HCEC 1CT (cell line): Measurements from ENCODE around the gene TRIM63.
"Not testable (repeated sequence)": the region's sequence is repeated elsewhere in the genome, so short reads cannot be mapped to it uniquely, and the experiment has no call there.

Experiments used
- DNase-seq: peaks from one replicate; pipeline ENCODE4 v3.0.0-alpha.2; 2017

Gene TRIM63

GRCh38 chr1:26067432-26067911, at the start of gene TRIM63:
TRIM63 (minus strand) TSS chr1:26067630; CDS start chr1:26067494, 136 bp downstream.
- no peak for DNase-seq

GRCh38 chr1:26114165-26114927, 46.9 kb upstream of the TRIM63 start:
- no peak for DNase-seq

DNA sequence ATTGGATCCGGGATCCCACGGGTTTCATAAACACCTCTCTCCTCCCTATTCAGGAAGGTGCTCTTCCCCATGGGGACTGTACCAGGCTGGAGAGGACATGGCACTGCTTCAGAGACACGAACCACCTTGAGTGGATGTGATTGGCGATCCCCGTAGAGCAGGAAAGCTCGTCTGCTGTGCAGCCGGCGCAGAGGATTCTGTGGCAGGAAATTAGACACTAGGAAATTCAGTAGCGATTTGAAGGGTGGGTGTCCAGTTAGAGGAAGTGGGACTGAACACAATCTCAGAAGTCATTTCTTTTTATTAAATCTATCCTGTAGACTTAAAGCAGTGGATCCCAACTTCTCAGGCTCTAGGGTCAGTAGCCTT, 45.0 kb upstream of the TRIM63 start:
- no peak for DNase-seq

- DNase-seq = peak; percentile 96
These were observed 44.3 kb upstream of the TRIM63 start, which contains the start of gene PDIK1L for GRCh38 chr1:26111530-26112406. PDIK1L (plus strand) TSS chr1:26111824; CDS start chr1:26114309, 2,485 bp downstream.

DNA sequence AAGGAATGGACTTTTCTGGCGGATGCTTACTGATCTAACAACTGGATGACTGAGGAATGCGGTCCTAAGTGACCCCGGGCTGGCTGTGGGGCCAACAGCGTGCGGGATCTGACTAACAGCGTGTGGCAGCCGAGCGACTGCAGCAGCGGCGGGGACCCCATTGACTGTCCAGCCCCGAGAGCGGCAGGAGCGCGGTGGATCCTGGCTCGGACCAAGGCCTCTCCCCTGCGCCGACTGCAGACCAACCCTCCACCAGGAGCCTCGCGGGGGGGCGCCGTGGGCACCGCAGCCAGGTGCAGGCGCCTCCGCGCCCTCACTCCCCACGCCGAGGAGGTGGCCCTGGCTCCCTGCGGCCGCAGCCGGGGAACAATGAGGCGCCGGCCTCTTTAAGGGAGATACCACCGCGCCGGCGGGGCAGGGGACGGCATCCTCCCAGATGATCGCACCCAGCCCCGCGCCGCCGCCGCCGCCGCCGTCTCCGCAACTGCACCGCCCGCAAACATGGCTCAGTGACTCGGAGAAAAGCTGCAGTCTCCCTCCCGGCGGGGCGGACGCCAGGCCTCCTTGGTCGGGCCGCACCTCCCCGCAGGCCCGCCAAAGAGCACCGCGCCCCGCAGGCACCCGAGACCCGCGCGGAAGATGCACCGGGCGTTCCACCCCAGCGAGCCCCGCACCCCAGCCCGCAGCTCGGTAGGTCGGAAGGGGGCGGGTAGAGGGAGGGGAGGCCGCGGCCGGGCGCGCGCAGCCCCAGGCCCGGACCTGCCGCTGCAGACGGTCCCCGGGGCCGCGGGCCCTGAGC, 43.5 kb upstream of the TRIM63 start:
- peak; percentile 66 for DNase-seq

- no peak for DNase-seq
These were observed 42.1 kb upstream of the TRIM63 start for GRCh38 chr1:26109229-26110164.

- DNase-seq = not testable (repeated sequence)
These were observed 37.8 kb upstream of the TRIM63 start for GRCh38 chr1:26105226-26105548.

DNA sequence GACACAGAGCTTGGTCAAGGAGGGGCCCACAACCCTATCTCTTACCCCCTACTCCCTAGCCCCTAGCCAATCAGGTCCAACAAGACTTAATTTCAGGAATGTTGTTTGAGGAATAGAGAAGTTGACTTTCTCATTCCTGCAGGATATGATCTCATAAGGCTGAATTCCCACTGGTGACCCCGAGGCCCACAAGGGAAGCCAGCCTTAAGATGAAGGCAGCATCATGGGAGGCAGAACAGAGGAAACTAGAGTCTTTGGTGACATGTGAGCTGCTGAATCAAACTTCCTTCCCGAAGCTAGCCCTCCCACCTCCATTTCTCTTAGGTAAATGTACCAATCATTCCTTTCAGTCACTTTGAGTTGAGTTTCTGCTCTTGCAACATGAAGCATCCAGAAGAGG, 35.1 kb upstream of the TRIM63 start:
- no peak for DNase-seq

DNA sequence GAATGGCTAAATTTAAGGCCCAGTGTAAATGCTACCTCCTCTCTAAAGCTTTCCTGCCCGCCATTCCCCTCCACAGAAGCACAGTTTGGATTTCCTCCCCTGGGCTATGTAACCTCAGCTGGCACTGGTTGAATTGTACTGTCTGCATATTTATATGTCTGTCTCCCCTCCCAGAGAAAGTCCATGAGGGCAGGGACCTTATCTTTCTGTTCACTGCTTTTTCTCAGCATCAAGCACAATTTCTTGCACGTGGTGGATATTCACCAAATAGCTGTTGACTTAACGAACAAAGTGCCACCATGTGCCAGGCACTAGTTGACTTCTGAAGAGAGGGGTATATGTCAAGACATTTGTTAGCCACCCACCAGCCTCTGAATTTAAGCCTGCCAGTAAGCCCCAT, 34.7 kb upstream of the TRIM63 start:
- no peak for DNase-seq

DNA sequence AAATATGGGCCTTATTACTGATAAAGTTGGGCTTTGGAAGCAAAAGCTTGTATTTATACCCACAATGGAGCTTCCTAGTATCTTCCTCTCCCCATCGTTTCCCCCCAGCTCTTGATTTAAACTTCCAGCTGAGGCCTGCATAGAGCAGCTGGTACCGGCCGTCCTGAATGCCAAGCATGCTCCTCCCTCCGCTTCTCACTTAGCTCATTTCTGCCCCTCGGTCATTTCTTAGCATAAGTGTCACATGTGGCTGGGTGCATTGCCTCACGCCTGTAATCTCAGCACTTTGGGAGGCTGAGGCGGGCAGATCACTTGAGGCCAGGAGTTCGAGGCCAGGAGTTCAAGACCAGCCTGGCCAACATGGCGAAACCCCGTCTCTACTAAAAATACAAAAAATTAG, 32.8 kb upstream of the TRIM63 start:
- DNase-seq = not testable (repeated sequence)

DNA sequence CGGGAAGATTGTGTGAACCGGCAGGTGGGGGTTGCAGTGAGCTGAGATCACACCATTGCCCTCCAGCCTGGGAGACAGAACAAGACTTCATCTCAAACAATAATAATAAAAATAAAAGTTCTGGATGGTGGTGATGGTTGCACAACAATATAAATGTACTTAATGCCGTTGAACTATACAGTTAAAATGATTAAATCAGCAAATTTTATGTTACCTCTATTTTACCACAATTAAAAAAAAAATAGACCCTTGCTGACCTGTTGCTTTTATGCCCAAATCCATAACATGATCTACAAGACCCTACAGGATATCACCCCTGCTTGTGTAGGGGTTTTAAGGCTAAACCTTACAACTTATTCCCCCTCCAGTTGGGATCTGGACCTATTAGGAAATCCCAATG, 32.4 kb upstream of the TRIM63 start:
- no peak for DNase-seq

GRCh38 chr1:26098602-26099001, 31.2 kb upstream of the TRIM63 start:
- DNase-seq = no peak

GRCh38 chr1:26097696-26098095, 30.3 kb upstream of the TRIM63 start:
- DNase-seq = peak; percentile 25

GRCh38 chr1:26096471-26096870, 29.0 kb upstream of the TRIM63 start:
- no peak for DNase-seq

DNA sequence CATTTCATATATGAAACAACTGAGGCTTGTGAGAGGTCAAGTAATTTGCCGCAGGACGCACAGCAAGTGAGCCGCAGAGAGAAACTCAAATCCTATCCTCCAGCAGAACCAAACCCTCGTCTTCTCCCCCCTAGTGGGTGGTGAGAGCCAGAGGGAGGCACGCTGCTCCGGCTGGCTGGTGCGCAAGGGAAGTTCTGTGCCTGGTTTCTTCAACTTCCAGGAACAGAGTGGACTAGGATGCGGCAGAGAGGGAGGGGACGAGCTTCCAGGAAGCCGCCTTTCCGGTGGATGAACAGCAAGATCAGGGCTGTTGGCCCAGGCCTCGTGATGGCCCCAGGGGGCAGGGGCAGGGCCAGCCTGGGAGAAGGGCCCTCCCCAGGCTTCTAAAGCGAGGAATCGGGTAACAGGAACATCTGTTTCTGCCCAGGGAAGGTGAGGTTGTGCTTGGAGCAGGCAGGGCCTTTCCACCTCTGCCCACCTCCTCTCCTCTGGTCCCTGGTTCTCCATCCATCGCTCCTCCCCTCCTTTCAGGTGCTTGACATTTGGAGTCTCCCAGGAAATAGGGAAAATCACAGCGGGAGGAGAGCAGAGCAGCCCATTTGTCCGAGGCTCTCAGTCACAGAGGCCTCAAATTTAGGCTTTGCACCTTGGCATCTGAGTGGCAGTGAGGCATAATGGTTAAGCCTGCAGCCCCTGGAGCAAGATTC, 27.4 kb upstream of the TRIM63 start:
- DNase-seq = no peak

GRCh38 chr1:26094076-26094669, 26.7 kb upstream of the TRIM63 start:
- DNase-seq = no peak

DNA sequence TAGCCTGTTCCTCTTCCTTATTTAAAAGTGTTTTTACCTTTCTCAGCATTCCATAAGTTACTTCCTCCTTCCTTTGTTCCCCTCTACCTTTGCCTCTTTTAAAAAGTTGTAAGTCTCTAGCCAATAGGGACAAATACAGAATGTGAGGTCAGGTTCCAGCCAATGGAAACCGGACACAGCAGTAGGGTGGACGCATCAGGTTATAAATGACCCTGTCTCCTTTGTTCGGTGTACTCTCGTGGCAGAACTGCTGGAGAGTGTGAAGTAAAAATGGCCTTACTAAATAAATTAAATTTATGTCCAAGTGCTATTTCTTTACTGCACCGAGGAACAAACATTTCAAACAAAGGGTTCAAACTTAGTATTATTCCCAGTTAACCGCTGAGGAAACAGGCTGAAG, 26.1 kb upstream of the TRIM63 start:
- DNase-seq = not testable (repeated sequence)

- DNase-seq = no peak
These were observed 25.0 kb upstream of the TRIM63 start for GRCh38 chr1:26092422-26092821.

- DNase-seq = no peak
These were observed 23.5 kb upstream of the TRIM63 start for GRCh38 chr1:26090893-26091292.

- no peak for DNase-seq
These were observed 21.7 kb upstream of the TRIM63 start for GRCh38 chr1:26089125-26089524.

- no peak for DNase-seq
These were observed 17.4 kb upstream of the TRIM63 start for GRCh38 chr1:26084844-26085243.
